Coronary artery (tissue), 2 donors: Measurements from ENCODE around the gene IDH3G.
A peak's percentile ranks its signal among the peaks of the same experiment; 100 is the strongest.

ENCODE experiments used
- DNase-seq: peaks from one replicate; pipeline ENCODE4 v3.0.0-alpha.2; 2017; ENCODE audit warnings: low spot score
- H3K27ac ChIP-seq, 2 donors: fragments of 200-600 bp; sonication (generic); one replicate each; pipeline ENCODE4 v1.5.1; 2016 to 2019
- H3K4me3 ChIP-seq: fragments of 200-600 bp; sonication (generic); 2 replicates; pipeline ENCODE4 v1.5.1; 2016; ENCODE audit warnings: mild to moderate bottlenecking, moderate library complexity
- CTCF ChIP-seq: fragments of 200-600 bp; sonication (generic); IDR thresholded peaks from one replicate; pipeline ENCODE4 v1.5.1; 2019; ENCODE audit warnings: antibody characterized with exemption

IDH3G gene

GRCh38 chrX:153786669-153787068 is 7.5 kb downstream of the IDH3G start:
- DNase-seq, result no peak

GRCh38 chrX:153784325-153784967 is 9.7 kb downstream of the IDH3G start:
- H3K4me3 ChIP-seq, result no peak overlapping the region
- DNase-seq, result no peak
- H3K27ac ChIP-seq, result no peak overlapping the region
- no peak for TF ChIP-seq CTCF

More at GRCh38 chrX:153786669-153787068, 7.5 kb downstream of the IDH3G start:
- Histone ChIP-seq H3K27ac (no peak overlapping the region), H3K4me3 (no peak overlapping the region)
- no peak for TF ChIP-seq CTCF

- Histone ChIP-seq H3K4me3 (no peak overlapping the region), H3K27ac (no peak overlapping the region)
- TF ChIP-seq CTCF, result no peak
- DNase-seq, result no peak
These were observed 10.7 kb downstream of the IDH3G start for GRCh38 chrX:153783378-153784013.

GRCh38 chrX:153782871-153783270 is 11.3 kb downstream of the IDH3G start:
- no peak overlapping the region for H3K4me3 ChIP-seq
- H3K27ac ChIP-seq, result no peak overlapping the region
- TF ChIP-seq CTCF, result no peak
- no peak for DNase-seq

- Histone ChIP-seq H3K27ac (no peak overlapping the region), H3K4me3 (no peak overlapping the region)
- TF ChIP-seq CTCF, result no peak
- no peak for DNase-seq
These were observed 11.9 kb downstream of the IDH3G start for GRCh38 chrX:153782313-153782712.

- no peak for TF ChIP-seq CTCF
These were observed 12.6 kb downstream of the IDH3G start for GRCh38 chrX:153781428-153782047.

More at GRCh38 chrX:153781428-153782047, 12.6 kb downstream of the IDH3G start:
- Histone ChIP-seq H3K4me3 (peak overlapping the region; percentile 49), H3K27ac (peak overlapping the region; percentile 44 to 84)
- no peak for DNase-seq
